ENCODE data around the gene TK2. TPM values are rescaled to one million over a fixed set of nuclear protein-coding genes. Genes with fewer than 3 reads are reported as not detected.

The TK2 gene
- total RNA-seq, 1 donor from 2014 or later, result 4.5 TPM

DNA sequence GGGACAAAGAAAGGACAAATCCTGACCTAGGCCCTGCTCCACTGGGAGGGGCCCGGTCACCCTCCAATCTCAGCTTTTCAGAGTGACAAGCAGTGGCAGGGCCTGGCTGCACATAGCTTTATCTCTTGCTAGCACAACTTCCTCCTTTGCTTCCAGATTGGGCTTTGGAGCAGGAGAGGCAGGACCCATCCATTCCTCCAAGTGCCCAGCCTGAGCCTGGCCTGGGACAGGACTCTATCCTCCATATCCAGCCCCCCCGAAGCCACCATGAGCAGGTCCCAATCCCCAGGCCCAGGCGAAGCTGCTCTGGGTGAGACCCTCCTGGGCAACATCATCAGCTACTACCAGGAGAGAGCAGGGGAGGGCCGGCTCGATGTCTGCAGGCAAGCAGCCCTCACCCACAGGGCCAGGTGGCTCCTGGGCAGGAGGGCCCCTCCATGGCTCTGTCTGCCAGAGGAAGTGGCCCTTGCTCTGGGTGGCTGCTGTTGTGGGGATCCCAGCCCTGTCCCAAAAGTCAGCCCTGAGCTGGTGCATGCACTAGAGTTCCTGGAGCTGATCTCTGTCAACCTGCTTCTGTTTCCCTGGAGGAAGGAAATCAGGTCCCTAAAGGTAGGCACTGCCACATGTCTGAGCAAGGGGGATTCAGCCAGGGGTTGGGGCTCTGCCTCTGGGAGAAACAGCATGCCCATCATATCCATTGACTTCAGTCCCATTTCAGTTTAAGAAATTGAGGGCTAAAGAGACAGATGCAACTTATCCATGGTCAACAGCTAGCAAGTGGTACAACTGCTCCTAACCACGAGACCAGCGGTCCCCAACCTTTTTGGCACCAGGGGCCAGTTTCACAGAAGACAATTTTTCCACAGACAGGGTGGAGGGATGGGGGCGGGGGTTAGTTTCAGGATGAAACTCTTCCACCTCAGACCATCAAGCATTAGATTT is 58.9 kb downstream of the TK2 start:
- Mint-ChIP-seq H3K36me3 (ENCODE audit: unreplicated experiment) (no peaks in the 10 kb centered on the region), H3K4me3 (ENCODE audit: unreplicated experiment) (no peak overlapping the region), H3K27me3 (ENCODE audit: unreplicated experiment) (peaks cover 6% of the 10 kb centered on the region), H3K9me3 (ENCODE audit: unreplicated experiment) (peaks cover 8% of the 10 kb centered on the region), H3K27ac (ENCODE audit: unreplicated experiment) (no peak overlapping the region), H3K4me1 (ENCODE audit: low read depth, unreplicated experiment) (no peaks in the 10 kb centered on the region)
- DNase-seq, result no peak
- TF ChIP-seq, protein P1, sequence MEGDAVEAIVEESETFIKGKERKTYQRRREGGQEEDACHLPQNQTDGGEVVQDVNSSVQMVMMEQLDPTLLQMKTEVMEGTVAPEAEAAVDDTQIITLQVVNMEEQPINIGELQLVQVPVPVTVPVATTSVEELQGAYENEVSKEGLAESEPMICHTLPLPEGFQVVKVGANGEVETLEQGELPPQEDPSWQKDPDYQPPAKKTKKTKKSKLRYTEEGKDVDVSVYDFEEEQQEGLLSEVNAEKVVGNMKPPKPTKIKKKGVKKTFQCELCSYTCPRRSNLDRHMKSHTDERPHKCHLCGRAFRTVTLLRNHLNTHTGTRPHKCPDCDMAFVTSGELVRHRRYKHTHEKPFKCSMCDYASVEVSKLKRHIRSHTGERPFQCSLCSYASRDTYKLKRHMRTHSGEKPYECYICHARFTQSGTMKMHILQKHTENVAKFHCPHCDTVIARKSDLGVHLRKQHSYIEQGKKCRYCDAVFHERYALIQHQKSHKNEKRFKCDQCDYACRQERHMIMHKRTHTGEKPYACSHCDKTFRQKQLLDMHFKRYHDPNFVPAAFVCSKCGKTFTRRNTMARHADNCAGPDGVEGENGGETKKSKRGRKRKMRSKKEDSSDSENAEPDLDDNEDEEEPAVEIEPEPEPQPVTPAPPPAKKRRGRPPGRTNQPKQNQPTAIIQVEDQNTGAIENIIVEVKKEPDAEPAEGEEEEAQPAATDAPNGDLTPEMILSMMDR (IDR thresholded peaks at IDR 0.05; ENCODE audit: partially characterized antibody, unreplicated experiment), result no peak

DNA sequence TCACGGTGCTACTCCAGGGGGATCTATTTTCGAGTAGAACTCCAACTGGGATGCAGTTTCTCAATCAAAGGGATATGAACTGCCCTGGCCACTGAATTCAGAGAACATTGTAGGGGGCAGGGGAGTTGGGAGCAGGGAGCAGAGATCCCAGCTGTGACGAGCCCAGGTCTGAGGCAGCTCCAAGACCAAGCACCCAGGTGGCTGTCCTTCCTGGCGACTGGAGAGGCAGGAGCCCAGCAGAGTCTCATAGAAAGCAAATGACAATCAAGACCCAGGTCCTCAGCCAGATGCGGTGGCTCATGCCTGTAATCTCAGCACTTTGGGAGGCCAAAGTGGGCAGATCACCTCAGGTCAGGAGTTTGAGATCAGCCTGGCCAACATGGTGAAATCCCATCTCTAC is 60.1 kb downstream of the TK2 start:
- Mint-ChIP-seq H3K9me3 (ENCODE audit: unreplicated experiment) (peaks cover 4% of the 10 kb centered on the region), H3K4me1 (ENCODE audit: low read depth, unreplicated experiment) (no peaks in the 10 kb centered on the region), H3K4me3 (ENCODE audit: unreplicated experiment) (no peak overlapping the region), H3K27ac (ENCODE audit: unreplicated experiment) (no peak overlapping the region), H3K27me3 (ENCODE audit: unreplicated experiment) (peaks cover 5% of the 10 kb centered on the region), H3K36me3 (ENCODE audit: unreplicated experiment) (no peaks in the 10 kb centered on the region)
- DNase-seq, result no peak
- TF ChIP-seq, protein P1 (IDR thresholded peaks at IDR 0.05; ENCODE audit: partially characterized antibody, unreplicated experiment), result no peak

DNA sequence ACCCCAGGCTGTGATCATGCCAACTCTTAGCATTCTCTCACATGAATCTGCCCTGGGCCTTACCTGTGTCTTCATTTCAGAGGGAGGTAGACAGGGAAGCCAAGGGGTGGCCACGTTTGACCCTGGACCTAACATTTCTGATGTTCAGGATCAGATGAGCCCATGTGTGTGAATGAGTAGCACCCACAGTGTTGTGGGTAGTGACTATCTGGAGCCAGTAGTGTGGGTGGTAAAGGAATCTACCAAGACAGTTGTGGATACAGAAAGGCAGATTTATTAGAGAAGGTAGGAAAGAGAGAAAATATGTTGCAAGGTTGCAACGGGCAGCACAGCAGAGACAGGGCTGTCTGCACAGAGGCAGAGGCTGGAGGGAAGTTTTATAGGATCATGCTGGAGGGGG is 60.5 kb downstream of the TK2 start:
- no peaks in the 10 kb centered on the region for H3K36me3 Mint-ChIP-seq (ENCODE audit: unreplicated experiment)
- no peaks in the 10 kb centered on the region for H3K4me1 Mint-ChIP-seq (ENCODE audit: low read depth, unreplicated experiment)
- H3K9me3 Mint-ChIP-seq (ENCODE audit: unreplicated experiment), result peaks cover 4% of the 10 kb centered on the region
- H3K4me3 Mint-ChIP-seq (ENCODE audit: unreplicated experiment), result no peak overlapping the region
- DNase-seq, result no peak
- H3K27me3 Mint-ChIP-seq (ENCODE audit: unreplicated experiment), result peaks cover 4% of the 10 kb centered on the region
- no peak overlapping the region for H3K27ac Mint-ChIP-seq (ENCODE audit: unreplicated experiment)
- TF ChIP-seq, protein P1 (IDR thresholded peaks at IDR 0.05; ENCODE audit: partially characterized antibody, unreplicated experiment), result no peak

DNA sequence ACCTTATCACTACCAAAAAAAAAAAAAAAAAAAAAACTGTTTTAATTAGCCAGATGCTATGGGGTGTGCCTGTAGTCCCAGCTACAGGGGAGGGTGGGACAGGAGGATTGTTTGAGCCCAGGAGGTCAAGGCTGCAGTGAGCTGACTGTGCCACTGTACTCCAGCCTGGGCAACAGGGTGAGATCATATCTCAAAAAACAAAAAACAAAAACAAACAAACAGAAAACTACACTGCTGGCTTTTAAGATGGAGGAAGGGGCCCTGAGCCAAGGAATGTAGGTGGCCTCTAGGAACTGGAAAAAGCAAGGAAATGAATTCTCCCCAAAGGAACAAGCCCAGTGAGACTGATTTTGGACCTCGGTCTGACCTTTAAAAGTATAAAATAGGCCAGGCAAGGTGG is 61.4 kb downstream of the TK2 start:
- Mint-ChIP-seq H3K36me3 (ENCODE audit: unreplicated experiment) (no peaks in the 10 kb centered on the region), H3K9me3 (ENCODE audit: unreplicated experiment) (peaks cover 4% of the 10 kb centered on the region), H3K27ac (ENCODE audit: unreplicated experiment) (no peak overlapping the region), H3K4me1 (ENCODE audit: low read depth, unreplicated experiment) (peaks cover 5% of the 10 kb centered on the region), H3K27me3 (ENCODE audit: unreplicated experiment) (peaks cover 6% of the 10 kb centered on the region), H3K4me3 (ENCODE audit: unreplicated experiment) (no peak overlapping the region)
- TF ChIP-seq, protein P1 (IDR thresholded peaks at IDR 0.05; ENCODE audit: partially characterized antibody, unreplicated experiment), result no peak
- DNase-seq, result no peak
